Measurements from ENCODE around the gene TRIM4.
A peak's percentile ranks its signal among the peaks of the same experiment; 100 is the strongest.

Gene TRIM4

DNA sequence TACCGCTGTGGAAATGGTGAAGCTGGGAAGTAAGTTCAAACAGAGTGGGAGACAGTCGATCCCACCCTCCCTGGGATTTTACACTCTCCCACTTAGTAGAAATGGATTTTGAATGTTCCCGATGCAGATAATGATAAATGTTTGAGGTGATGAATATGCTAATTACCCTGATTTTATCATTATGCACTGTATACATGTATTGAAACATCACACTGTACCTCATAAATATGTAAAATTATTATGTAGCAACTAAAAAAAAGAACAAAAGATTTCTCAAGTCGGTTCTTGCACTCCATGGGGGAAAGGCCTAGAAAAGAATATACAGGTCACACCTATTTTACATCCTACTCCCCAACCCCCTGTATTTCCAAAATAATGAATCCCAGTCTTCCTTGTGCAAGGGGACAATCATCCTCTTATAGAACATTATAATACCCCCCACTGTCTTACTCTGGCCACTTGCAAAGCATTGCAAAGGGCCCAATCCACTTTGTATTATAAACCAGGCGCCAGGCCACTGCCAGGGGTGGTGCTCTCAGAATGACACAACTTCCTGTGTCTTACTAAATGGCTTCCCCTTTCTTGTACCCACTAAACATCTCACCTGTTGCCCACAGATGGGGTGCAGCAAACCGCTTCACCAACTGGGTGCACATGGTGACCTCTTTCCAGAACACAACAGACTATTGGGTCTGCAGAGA, 21.9 kb downstream of the TRIM4 start:
- Histone ChIP-seq H3K36me3 (ENCODE audit: control insufficient read depth in 2 of 2, insufficient read depth in 1 of 2, low read length in 2 of 2) (peaks cover 9 to 15% of the 10 kb centered on the region in 2 experiments), H3K9me3 (ENCODE audit: control insufficient read depth, insufficient read depth, low read depth, low read length) (no peaks in the 10 kb centered on the region), H3K4me1 (ENCODE audit: control insufficient read depth, insufficient read depth, low read length) (no peaks in the 10 kb centered on the region), H3K27ac (ENCODE audit: extremely low read depth, low read depth, low read length) (no peak overlapping the region), H3K4me3 (ENCODE audit: low read depth, low read length) (no peak overlapping the region)
- CTCF ChIA-PET: interaction anchor here (0.6 kb wide), 1 partner anchor 82 kb away, joined by 3 read pairs; no protein-coding TSS in a partner anchor
- TF ChIP-seq ZNF146 (tag by site-specific recombination; IDR thresholded peaks at IDR 0.05) (no peak), ZNF155 (tag by site-specific recombination; IDR thresholded peaks at IDR 0.05) (no peak), SCRT2 (tag by site-specific recombination; IDR thresholded peaks at IDR 0.05) (0 out of 2 replicates have a peak, but pooled peaks have one; percentile 23)
- TF ChIP-seq, protein P1, sequence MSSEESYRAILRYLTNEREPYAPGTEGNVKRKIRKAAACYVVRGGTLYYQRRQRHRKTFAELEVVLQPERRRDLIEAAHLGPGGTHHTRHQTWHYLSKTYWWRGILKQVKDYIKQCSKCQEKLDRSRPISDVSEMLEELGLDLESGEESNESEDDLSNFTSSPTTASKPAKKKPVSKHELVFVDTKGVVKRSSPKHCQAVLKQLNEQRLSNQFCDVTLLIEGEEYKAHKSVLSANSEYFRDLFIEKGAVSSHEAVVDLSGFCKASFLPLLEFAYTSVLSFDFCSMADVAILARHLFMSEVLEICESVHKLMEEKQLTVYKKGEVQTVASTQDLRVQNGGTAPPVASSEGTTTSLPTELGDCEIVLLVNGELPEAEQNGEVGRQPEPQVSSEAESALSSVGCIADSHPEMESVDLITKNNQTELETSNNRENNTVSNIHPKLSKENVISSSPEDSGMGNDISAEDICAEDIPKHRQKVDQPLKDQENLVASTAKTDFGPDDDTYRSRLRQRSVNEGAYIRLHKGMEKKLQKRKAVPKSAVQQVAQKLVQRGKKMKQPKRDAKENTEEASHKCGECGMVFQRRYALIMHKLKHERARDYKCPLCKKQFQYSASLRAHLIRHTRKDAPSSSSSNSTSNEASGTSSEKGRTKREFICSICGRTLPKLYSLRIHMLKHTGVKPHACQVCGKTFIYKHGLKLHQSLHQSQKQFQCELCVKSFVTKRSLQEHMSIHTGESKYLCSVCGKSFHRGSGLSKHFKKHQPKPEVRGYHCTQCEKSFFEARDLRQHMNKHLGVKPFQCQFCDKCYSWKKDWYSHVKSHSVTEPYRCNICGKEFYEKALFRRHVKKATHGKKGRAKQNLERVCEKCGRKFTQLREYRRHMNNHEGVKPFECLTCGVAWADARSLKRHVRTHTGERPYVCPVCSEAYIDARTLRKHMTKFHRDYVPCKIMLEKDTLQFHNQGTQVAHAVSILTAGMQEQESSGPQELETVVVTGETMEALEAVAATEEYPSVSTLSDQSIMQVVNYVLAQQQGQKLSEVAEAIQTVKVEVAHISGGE (tag by site-specific recombination; conservative IDR thresholded peaks at IDR 0.05; ENCODE audit: low read depth): 0 out of 2 replicates have a peak, but pooled peaks have one; percentile 29
- POLR2A ChIA-PET: no interaction called here

DNA sequence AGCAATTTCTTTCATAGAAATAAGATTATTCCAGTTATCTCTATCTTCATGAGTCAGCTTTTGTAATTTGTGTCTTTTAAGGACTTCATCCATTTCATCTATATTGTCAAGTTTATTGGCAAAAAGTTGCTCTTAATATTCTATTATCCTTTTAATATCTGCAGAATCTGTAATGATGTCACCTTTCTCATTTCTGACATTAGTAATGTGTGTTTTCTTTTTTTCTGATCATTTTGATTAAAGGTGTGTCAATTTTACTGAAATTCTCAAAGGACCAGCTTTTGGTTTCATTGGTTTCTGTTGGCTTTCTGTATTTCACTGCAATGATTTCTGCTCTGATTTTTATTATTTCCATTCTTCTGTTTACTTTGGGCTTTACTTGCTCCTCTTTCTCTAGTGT, 24.6 kb downstream of the TRIM4 start:
- Histone ChIP-seq H3K36me3 (ENCODE audit: control insufficient read depth in 2 of 2, insufficient read depth in 1 of 2, low read length in 2 of 2) (peaks cover 7 to 8% of the 10 kb centered on the region in 2 experiments; a peak in 1 of 3 replicates), H3K27ac (ENCODE audit: extremely low read depth, low read depth, low read length) (no peak overlapping the region), H3K4me1 (ENCODE audit: control insufficient read depth, insufficient read depth, low read length) (no peaks in the 10 kb centered on the region), H3K9me3 (ENCODE audit: control insufficient read depth, insufficient read depth, low read depth, low read length) (no peaks in the 10 kb centered on the region), H3K4me3 (ENCODE audit: low read depth, low read length) (no peak overlapping the region)
- TF ChIP-seq ZNF555 (tag by site-specific recombination; conservative IDR thresholded peaks at IDR 0.05): no peak
- TF ChIP-seq, protein P2, sequence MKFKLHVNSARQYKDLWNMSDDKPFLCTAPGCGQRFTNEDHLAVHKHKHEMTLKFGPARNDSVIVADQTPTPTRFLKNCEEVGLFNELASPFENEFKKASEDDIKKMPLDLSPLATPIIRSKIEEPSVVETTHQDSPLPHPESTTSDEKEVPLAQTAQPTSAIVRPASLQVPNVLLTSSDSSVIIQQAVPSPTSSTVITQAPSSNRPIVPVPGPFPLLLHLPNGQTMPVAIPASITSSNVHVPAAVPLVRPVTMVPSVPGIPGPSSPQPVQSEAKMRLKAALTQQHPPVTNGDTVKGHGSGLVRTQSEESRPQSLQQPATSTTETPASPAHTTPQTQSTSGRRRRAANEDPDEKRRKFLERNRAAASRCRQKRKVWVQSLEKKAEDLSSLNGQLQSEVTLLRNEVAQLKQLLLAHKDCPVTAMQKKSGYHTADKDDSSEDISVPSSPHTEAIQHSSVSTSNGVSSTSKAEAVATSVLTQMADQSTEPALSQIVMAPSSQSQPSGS (tag by site-specific recombination; IDR thresholded peaks at IDR 0.05; ENCODE audit: low read depth): 0 out of 2 replicates have a peak, but pooled peaks have one; percentile 57
- CTCF ChIA-PET: no interaction called here
- POLR2A ChIA-PET: no interaction called here

DNA sequence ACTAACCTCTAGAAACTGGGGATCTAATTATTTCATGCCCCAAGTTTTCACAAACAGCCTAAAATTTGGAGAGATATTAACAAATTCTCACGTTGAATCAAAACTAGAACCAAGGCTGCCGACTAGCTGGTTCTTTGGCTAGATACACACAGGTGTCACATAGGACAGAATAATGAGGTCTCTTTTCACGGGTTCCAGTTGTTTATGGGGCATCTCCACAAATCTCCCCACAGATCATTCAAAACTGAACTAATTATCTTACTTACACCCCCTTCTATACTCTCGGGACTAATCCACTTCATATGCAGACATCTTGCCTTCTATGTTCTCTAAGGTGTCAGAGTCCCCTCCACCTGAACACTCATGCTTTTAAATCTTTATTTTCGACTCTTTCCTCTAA, 26.1 kb downstream of the TRIM4 start:
- Histone ChIP-seq H3K4me1 (ENCODE audit: control insufficient read depth, insufficient read depth, low read length) (no peaks in the 10 kb centered on the region), H3K27ac (ENCODE audit: extremely low read depth, low read depth, low read length) (no peak overlapping the region), H3K4me3 (ENCODE audit: low read depth, low read length) (no peak overlapping the region), H3K36me3 (ENCODE audit: control insufficient read depth in 2 of 2, insufficient read depth in 1 of 2, low read length in 2 of 2) (peaks cover 7 to 8% of the 10 kb centered on the region in 2 experiments; a peak in 1 of 3 replicates), H3K9me3 (ENCODE audit: control insufficient read depth, insufficient read depth, low read depth, low read length) (no peaks in the 10 kb centered on the region)
- TF ChIP-seq ZNF416 (tag by site-specific recombination; IDR thresholded peaks at IDR 0.05) (no peak), ZNF16 (tag by site-specific recombination; IDR thresholded peaks at IDR 0.05; ENCODE audit: low read depth) (no peak), ZNF366 (tag by site-specific recombination; conservative IDR thresholded peaks at IDR 0.05) (no peak), SCRT2 (tag by site-specific recombination; IDR thresholded peaks at IDR 0.05) (no peak), YY1 (tag by site-specific recombination; IDR thresholded peaks at IDR 0.05) (no peak), HOXA7 (CRISPR knock-in tag; IDR thresholded peaks at IDR 0.05; ENCODE audit: borderline replicate concordance) (no peak)
- TF ChIP-seq, protein P3, sequence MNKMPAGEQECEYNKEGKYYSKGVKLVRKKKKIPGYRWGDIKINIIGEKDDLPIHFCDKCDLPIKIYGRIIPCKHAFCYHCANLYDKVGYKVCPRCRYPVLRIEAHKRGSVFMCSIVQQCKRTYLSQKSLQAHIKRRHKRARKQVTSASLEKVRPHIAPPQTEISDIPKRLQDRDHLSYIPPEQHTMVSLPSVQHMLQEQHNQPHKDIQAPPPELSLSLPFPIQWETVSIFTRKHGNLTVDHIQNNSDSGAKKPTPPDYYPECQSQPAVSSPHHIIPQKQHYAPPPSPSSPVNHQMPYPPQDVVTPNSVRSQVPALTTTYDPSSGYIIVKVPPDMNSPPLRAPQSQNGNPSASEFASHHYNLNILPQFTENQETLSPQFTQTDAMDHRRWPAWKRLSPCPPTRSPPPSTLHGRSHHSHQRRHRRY (tag by site-specific recombination; IDR thresholded peaks at IDR 0.05): no peak
- TF ChIP-seq, protein P4, sequence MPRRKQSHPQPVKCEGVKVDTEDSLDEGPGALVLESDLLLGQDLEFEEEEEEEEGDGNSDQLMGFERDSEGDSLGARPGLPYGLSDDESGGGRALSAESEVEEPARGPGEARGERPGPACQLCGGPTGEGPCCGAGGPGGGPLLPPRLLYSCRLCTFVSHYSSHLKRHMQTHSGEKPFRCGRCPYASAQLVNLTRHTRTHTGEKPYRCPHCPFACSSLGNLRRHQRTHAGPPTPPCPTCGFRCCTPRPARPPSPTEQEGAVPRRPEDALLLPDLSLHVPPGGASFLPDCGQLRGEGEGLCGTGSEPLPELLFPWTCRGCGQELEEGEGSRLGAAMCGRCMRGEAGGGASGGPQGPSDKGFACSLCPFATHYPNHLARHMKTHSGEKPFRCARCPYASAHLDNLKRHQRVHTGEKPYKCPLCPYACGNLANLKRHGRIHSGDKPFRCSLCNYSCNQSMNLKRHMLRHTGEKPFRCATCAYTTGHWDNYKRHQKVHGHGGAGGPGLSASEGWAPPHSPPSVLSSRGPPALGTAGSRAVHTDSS (tag by site-specific recombination; IDR thresholded peaks at IDR 0.05): no peak
- TF ChIP-seq, protein P5, sequence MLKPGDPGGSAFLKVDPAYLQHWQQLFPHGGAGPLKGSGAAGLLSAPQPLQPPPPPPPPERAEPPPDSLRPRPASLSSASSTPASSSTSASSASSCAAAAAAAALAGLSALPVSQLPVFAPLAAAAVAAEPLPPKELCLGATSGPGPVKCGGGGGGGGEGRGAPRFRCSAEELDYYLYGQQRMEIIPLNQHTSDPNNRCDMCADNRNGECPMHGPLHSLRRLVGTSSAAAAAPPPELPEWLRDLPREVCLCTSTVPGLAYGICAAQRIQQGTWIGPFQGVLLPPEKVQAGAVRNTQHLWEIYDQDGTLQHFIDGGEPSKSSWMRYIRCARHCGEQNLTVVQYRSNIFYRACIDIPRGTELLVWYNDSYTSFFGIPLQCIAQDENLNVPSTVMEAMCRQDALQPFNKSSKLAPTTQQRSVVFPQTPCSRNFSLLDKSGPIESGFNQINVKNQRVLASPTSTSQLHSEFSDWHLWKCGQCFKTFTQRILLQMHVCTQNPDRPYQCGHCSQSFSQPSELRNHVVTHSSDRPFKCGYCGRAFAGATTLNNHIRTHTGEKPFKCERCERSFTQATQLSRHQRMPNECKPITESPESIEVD (tag by site-specific recombination; IDR thresholded peaks at IDR 0.05): no peak
- ChIA-PET CTCF (interaction anchor here (0.6 kb wide), 1 partner anchor 103 kb away, joined by 3 read pairs; no protein-coding TSS in a partner anchor), POLR2A (no interaction called here)
